D721Med (cell line): ENCODE results near the gene TTLL8.

Source experiments
- DNase-seq: peaks from one replicate; pipeline ENCODE4 v3.0.0; 2011; ENCODE audit warnings: low spot score; ENCODE audit not compliant: insufficient read length
- FAIRE-seq: peaks from 2 replicates; lab custom pipeline; 2011; peaks lifted over from hg19 to GRCh38; lab: Jason Lieb, UNC
- TF ChIP-seq, protein P1 (sequence below): IDR thresholded peaks from 2 replicates; pipeline ENCODE4 v1.5.1; 2012; ENCODE audit warnings: mild to moderate bottlenecking, control low read depth; ENCODE audit not compliant: insufficient read depth; ENCODE audit errors: missing control alignments

Gene TTLL8

GRCh38 chr22:50046481-50047245 lies 11.4 kb downstream of the TTLL8 start:
- TF ChIP-seq, protein P1, sequence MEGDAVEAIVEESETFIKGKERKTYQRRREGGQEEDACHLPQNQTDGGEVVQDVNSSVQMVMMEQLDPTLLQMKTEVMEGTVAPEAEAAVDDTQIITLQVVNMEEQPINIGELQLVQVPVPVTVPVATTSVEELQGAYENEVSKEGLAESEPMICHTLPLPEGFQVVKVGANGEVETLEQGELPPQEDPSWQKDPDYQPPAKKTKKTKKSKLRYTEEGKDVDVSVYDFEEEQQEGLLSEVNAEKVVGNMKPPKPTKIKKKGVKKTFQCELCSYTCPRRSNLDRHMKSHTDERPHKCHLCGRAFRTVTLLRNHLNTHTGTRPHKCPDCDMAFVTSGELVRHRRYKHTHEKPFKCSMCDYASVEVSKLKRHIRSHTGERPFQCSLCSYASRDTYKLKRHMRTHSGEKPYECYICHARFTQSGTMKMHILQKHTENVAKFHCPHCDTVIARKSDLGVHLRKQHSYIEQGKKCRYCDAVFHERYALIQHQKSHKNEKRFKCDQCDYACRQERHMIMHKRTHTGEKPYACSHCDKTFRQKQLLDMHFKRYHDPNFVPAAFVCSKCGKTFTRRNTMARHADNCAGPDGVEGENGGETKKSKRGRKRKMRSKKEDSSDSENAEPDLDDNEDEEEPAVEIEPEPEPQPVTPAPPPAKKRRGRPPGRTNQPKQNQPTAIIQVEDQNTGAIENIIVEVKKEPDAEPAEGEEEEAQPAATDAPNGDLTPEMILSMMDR: no peak
- DNase-seq (no peak), FAIRE-seq (no peak)

GRCh38 chr22:50046019-50046415 lies 12.1 kb downstream of the TTLL8 start:
- TF ChIP-seq, protein P1: no peak
- FAIRE-seq (no peak), DNase-seq (no peak)

GRCh38 chr22:50045211-50046018 lies 12.7 kb downstream of the TTLL8 start:
- TF ChIP-seq, protein P1: no peak
- DNase-seq (no peak), FAIRE-seq (no peak)

DNA sequence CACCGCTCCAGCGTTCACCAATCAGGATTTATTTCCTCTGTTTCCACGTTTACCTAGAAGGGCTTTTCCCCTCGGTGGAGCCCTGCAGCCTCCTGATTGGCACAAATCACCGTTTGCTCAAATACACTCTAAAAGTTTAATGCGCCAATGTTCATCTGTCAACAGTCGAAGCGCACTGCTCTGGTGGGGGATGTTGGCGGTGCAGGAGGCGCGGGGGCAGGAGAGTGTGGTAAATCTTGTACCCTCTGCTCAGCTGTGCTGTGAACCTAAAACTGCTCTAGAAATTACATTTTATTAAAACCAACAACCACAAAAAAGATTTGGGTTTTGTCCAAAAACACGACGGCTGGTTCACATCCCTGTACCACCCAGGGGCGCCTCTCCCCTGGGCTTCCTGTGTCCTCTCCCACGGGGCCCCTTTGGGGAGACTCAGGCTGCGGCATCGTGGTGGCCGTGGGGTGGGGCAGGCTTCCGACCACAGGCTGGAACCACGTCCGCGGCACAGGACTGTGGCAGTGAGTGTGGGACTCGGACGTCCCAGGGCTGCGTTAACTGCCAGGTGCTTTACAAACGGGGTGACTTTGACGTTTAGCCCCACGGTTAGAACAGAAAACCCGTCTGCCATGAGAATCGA lies 13.5 kb downstream of the TTLL8 start:
- DNase-seq (no peak), FAIRE-seq (no peak)
- TF ChIP-seq, protein P1: no peak

DNA sequence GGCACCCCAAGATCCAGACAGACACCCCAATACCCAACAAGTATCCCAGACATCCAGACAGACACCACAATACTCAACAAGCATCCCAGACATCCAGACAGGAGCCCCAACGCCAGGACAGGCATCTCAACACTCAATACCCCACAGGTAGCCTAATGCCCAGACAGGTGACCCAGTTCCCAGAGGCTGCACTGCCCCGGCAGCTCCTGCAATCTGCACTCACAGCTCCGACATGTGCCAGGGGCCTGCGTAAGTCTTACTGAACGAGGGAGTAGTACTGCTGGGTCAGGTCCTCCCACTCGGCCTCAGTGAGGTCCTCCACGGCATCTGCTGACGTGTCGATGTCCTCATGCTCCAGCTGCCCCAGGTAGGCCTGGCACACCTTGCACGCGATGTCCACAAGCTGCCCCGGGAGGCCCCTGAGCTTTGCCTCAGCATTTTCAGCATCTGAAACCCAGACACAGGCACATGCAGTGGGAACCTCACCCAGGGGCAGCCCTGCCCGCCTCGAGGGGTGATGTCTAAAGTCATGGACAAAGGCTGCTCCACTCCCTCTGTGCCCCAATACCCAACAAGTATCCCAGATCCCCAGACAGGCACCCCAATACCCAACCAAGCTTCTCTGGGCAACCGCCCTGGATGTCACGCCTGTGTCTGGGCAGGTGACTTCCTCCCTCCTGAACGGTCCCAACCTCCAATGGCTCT lies 16.6 kb downstream of the TTLL8 start:
- FAIRE-seq (no peak), DNase-seq (no peak)
- TF ChIP-seq, protein P1: no peak

GRCh38 chr22:50040717-50041116 lies 17.4 kb downstream of the TTLL8 start:
- FAIRE-seq (no peak), DNase-seq (no peak)
- TF ChIP-seq, protein P1: no peak
